Psoas muscle (tissue), 8 donors: ENCODE results near the gene RAP1A. TPM values are rescaled to one million over a fixed set of nuclear protein-coding genes. Genes with fewer than 3 reads are reported as not detected.
A peak's percentile ranks its signal among the peaks of the same experiment; 100 is the strongest.

Experiments used
- ATAC-seq, 4 donors: fragments of 200-7000 bp; cut with Tn5 transposase; one replicate each; pipeline ENCODE4 v1.9.1; 2020; ENCODE audit warnings: moderate library complexity in 3 of 4, mild to moderate bottlenecking in 2 of 4
- DNase-seq, 2 donors: peaks; one replicate each; pipeline ENCODE4 v3.0.0-alpha.2; 2020
- H3K27ac ChIP-seq: fragments of 200-600 bp; one replicate; pipeline ENCODE4 v1.8.0; 2022
- H3K27me3 ChIP-seq, 3 donors: fragments of 200-600 bp in 1 of 3; one replicate each; pipeline versions ENCODE4 v1.6.1 to v1.8.0; 2013 to 2022; ENCODE audit warnings: low read length in 2 of 3, mild to moderate bottlenecking in 2 of 3, moderate library complexity in 1 of 3; ENCODE audit not compliant: insufficient read depth in 3 of 3
- H3K36me3 ChIP-seq, 2 donors: fragments of 200-600 bp in 1 of 2; one replicate each; pipeline versions ENCODE4 v1.6.1 to v1.8.0; 2013 to 2022; ENCODE audit warnings: low read depth in 1 of 2, mild to moderate bottlenecking in 1 of 2, moderate library complexity in 1 of 2; ENCODE audit not compliant: insufficient read depth in 1 of 2
- H3K4me1 ChIP-seq: fragments of 200-600 bp; one replicate; pipeline ENCODE4 v1.8.0; 2022
- H3K4me3 ChIP-seq: fragments of 200-600 bp; one replicate; pipeline ENCODE4 v1.8.0; 2022; ENCODE audit warnings: mild to moderate bottlenecking
- H3K9me3 ChIP-seq: fragments of 200-600 bp; one replicate; pipeline ENCODE4 v1.8.0; 2022
- WGBS, 3 donors: extraction: QIAGEN DNeasy Blood & Tissue Kit; methylation state at CpG; one replicate each; pipeline versions ENCODE4 v1.1.6 to v1.1.7; 2013; 5-methylcytosine and 5-hydroxymethylcytosine counted together
- intact Hi-C, 2 donors: fragments of 100-400 bp; cut with DNase I; formaldehyde crosslinking; loops; one replicate each; pipeline versions ENCODE4 v1.11.0 to v1.14.2; 2022
- polyA plus RNA-seq, 3 donors: library from polyadenylated mRNA; stranded (reverse); fragments of 200-250 nt; gene quantifications; one replicate each; pipeline ENCODE4 v1.2.3, GENCODE V29; 2013
- total RNA-seq, 4 donors: library from RNA; stranded (reverse); fragmentation: NEBNext Ultra II Directional in 2 of 4; extraction: Animal tissue kit (Norgen Biotek cat#: 25700) in 2 of 4; gene quantifications; one replicate each; pipeline versions ENCODE4 v1.2.1 to v1.2.4, GENCODE V29; 2021 to 2023
- TF ChIP-seq, protein P1 (sequence below): fragments of 200-600 bp; IDR thresholded peaks from one replicate; pipeline ENCODE4 v1.8.0; 2022; ENCODE audit warnings: antibody characterized with exemption
- donor health status: healthy with polysubstance abuse.
- donor health status: DM: no; HTN: no; CAD: no; lungs with moderate emphysema.
- donor health status: Bipolar disorder and iron deficiency.
- donor health status: healthy.
- donor health status: DM: yes; HTN: yes; CAD: no.
- donor health status: DM: no; HTN: no; CAD: no.
- donor health status: DM: no; HTN: no; CAD: no.
- donor health status: DM: yes; HTN: yes; CAD: no.

RAP1A gene
- total and polyA plus RNA-seq, 7 donors: 63.6 to 235 (median 76.6) TPM

GRCh38 chr1:111755331-111756123 lies 135.9 kb downstream of the RAP1A start, which contains the start of gene DDX20:
TSS of gene DDX20 (plus strand) at chr1:111755901. CDS start at chr1:111755925, 24 bp downstream.
- peak; percentile 98 to 99 (median 98) for ATAC-seq
- TF ChIP-seq, protein P1, sequence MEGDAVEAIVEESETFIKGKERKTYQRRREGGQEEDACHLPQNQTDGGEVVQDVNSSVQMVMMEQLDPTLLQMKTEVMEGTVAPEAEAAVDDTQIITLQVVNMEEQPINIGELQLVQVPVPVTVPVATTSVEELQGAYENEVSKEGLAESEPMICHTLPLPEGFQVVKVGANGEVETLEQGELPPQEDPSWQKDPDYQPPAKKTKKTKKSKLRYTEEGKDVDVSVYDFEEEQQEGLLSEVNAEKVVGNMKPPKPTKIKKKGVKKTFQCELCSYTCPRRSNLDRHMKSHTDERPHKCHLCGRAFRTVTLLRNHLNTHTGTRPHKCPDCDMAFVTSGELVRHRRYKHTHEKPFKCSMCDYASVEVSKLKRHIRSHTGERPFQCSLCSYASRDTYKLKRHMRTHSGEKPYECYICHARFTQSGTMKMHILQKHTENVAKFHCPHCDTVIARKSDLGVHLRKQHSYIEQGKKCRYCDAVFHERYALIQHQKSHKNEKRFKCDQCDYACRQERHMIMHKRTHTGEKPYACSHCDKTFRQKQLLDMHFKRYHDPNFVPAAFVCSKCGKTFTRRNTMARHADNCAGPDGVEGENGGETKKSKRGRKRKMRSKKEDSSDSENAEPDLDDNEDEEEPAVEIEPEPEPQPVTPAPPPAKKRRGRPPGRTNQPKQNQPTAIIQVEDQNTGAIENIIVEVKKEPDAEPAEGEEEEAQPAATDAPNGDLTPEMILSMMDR: peak; percentile 83
- WGBS, 3 donors: 0% methylated on average over 64 to 67 of the region's 67 CpGs
- H3K27ac ChIP-seq: peak within 1 kb of the TSS; percentile 91
- no peaks in the 10 kb centered on the region for H3K27me3 ChIP-seq
- no peaks in the 10 kb centered on the region for H3K9me3 ChIP-seq
- DNase-seq: peak; percentile 94 to 97
- peak within 1 kb of the TSS; percentile 95 for H3K4me3 ChIP-seq
- intact Hi-C loops: loop anchor here in 1 of 2 donors (1.0 kb wide), 1 partner anchor 36 kb away; no protein-coding TSS in a partner anchor
- H3K4me1 ChIP-seq: peaks cover 21% of the 10 kb centered on the region
- H3K36me3 ChIP-seq: peaks cover 6 to 27% of the 10 kb centered on the region in 2 donors

DNA sequence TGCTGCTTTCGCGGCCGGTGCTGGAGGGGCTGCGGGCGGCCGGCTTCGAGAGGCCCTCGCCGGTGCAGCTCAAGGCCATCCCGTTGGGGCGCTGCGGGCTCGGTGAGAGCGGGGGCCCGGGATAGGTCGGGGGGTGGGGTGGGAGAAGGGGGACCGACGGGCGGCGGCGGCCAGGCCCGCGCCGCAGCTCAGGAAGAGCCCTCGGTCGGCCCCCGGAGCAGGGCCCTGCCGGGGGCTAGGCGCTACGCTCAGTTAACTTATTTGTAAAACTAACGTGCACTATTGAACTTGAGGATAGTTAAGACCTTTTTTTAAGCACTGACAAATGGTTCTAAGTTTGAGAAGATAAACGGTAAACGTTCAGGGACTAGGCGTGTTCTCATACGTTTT lies 136.5 kb downstream of the RAP1A start:
- TF ChIP-seq, protein P1: no peak
- Histone ChIP-seq H3K4me1 (peaks cover 21% of the 10 kb centered on the region), H3K4me3 (peak overlapping the region; percentile 95), H3K36me3 (peaks cover 6 to 33% of the 10 kb centered on the region in 2 donors), H3K27me3 (no peaks in the 10 kb centered on the region), H3K9me3 (no peaks in the 10 kb centered on the region), H3K27ac (peak overlapping the region; percentile 91)
- no peak for DNase-seq
- 0 to 2% (median 1%) methylated on average over 28 to 35 of the region's 35 CpGs for WGBS, 3 donors
- intact Hi-C loops: no loop called here
- peak in 3 of 4 donors; percentile 23 to 53 (median 35) for ATAC-seq

DNA sequence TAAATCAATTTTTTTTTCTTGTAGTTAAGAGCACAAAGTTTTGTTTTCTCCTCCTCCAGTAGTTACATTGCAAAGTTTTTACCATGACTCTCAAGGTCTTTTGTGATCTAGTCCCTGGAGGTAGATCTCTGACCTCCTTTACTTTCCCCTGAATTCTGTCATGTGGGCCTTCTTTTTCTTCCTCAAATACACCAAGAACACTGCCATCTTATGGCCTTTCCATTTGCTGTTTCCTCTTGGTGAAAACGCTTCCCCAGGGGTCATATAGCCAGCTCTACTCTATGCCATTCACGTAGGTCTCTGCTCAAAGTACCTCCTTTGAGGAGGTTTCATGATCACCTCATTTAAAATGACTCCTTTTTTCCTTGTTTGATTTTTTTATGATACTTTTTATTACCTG lies 138.8 kb downstream of the RAP1A start:
- no peak overlapping the region for H3K27ac ChIP-seq
- H3K4me1 ChIP-seq: peaks cover 21% of the 10 kb centered on the region
- no peaks in the 10 kb centered on the region for H3K27me3 ChIP-seq
- ATAC-seq (no peak), DNase-seq (no peak)
- no peak overlapping the region for H3K4me3 ChIP-seq
- H3K36me3 ChIP-seq: peaks cover 15 to 56% of the 10 kb centered on the region in 2 donors
- 73 to 75% (median 73%) methylated on average over 2 of the region's 2 CpGs for WGBS, 3 donors
- H3K9me3 ChIP-seq: no peaks in the 10 kb centered on the region
- TF ChIP-seq, protein P1: no peak
- intact Hi-C loops: no loop called here

- 96 to 97% (median 97%) methylated on average over 2 of the region's 2 CpGs for WGBS, 3 donors
- Histone ChIP-seq H3K4me1 (peaks cover 8% of the 10 kb centered on the region), H3K4me3 (no peak overlapping the region), H3K9me3 (no peaks in the 10 kb centered on the region), H3K27me3 (no peaks in the 10 kb centered on the region), H3K27ac (no peak overlapping the region), H3K36me3 (peaks cover 15 to 89% of the 10 kb centered on the region in 2 donors)
- no peak for ATAC-seq
- intact Hi-C loops: loop anchor here in 1 of 2 donors (10.0 kb wide), 1 partner anchor 277 kb away; no protein-coding TSS in a partner anchor
- TF ChIP-seq, protein P1: no peak
- no peak for DNase-seq
Measured at GRCh38 chr1:111761717-111762116, 142.1 kb downstream of the RAP1A start.
